Neural cell (in vitro differentiated cells): ENCODE data around the gene VPS8.

Experiments
- EP300 ChIP-seq: fragments of 450-650 bp; conservative IDR thresholded peaks from 2 replicates; pipeline ENCODE4 v1.6.1; 2014; ENCODE audit warnings: antibody characterized with exemption, mild to moderate bottlenecking, moderate library complexity; ENCODE audit not compliant: poor library complexity, severe bottlenecking
- EZH2 ChIP-seq: fragments of 200-600, 300-800 bp; shearing (Covaris generic), sonication (generic); IDR thresholded peaks from 2 replicates; pipeline ENCODE4 v1.6.1; 2014; ENCODE audit warnings: antibody characterized with exemption, low read length, borderline replicate concordance, mild to moderate bottlenecking; ENCODE audit not compliant: insufficient read depth, poor library complexity, severe bottlenecking
- MXI1 ChIP-seq: fragments of 450-650 bp; conservative IDR thresholded peaks from 2 replicates; pipeline ENCODE4 v1.6.1; 2014; ENCODE audit warnings: antibody characterized with exemption, mild to moderate bottlenecking; ENCODE audit not compliant: poor library complexity, severe bottlenecking
- POLR2AphosphoS5 ChIP-seq: IDR thresholded peaks from 2 replicates; pipeline ENCODE4 v1.6.1; 2012
- RAD21 ChIP-seq: fragments of 450-650 bp; conservative IDR thresholded peaks from 2 replicates; pipeline ENCODE4 v1.6.1; 2014; ENCODE audit warnings: antibody characterized with exemption, mild to moderate bottlenecking, moderate library complexity
- SMC3 ChIP-seq: fragments of 450-650 bp; conservative IDR thresholded peaks from 2 replicates; pipeline ENCODE4 v1.6.1; 2014; ENCODE audit warnings: antibody characterized with exemption, mild to moderate bottlenecking, moderate library complexity; ENCODE audit not compliant: poor library complexity
- TF ChIP-seq, protein P1 (sequence below): fragments of 450-650 bp; IDR thresholded peaks from 2 replicates; pipeline ENCODE4 v1.5.1; 2014; ENCODE audit warnings: antibody characterized with exemption, mild to moderate bottlenecking, moderate library complexity; ENCODE audit not compliant: poor library complexity, severe bottlenecking

GRCh38 chr3:184836090-184836822 lies 24.3 kb downstream of the VPS8 start:
- TF ChIP-seq, protein P1, sequence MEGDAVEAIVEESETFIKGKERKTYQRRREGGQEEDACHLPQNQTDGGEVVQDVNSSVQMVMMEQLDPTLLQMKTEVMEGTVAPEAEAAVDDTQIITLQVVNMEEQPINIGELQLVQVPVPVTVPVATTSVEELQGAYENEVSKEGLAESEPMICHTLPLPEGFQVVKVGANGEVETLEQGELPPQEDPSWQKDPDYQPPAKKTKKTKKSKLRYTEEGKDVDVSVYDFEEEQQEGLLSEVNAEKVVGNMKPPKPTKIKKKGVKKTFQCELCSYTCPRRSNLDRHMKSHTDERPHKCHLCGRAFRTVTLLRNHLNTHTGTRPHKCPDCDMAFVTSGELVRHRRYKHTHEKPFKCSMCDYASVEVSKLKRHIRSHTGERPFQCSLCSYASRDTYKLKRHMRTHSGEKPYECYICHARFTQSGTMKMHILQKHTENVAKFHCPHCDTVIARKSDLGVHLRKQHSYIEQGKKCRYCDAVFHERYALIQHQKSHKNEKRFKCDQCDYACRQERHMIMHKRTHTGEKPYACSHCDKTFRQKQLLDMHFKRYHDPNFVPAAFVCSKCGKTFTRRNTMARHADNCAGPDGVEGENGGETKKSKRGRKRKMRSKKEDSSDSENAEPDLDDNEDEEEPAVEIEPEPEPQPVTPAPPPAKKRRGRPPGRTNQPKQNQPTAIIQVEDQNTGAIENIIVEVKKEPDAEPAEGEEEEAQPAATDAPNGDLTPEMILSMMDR = no peak
- TF ChIP-seq POLR2AphosphoS5 = no peak
- TF ChIP-seq SMC3 = no peak
- TF ChIP-seq MXI1 = no peak
- TF ChIP-seq EP300 = no peak
- no peak for TF ChIP-seq EZH2
- no peak for TF ChIP-seq RAD21
